NCI-H1694 treated with DMSO at 0.1 percent for 48 hours (cell line): ENCODE results near the gene OPTN.
A peak's percentile ranks its signal among the peaks of the same experiment; 100 is the strongest.
"Not testable (repeated sequence)": the region's sequence is repeated elsewhere in the genome, so short reads cannot be mapped to it uniquely, and the experiment has no call there.

Experiments used
- DNase-seq: peaks from one replicate; lab custom pipeline; 2025; lab: John Stamatoyannopoulos, UW

Gene OPTN

DNA sequence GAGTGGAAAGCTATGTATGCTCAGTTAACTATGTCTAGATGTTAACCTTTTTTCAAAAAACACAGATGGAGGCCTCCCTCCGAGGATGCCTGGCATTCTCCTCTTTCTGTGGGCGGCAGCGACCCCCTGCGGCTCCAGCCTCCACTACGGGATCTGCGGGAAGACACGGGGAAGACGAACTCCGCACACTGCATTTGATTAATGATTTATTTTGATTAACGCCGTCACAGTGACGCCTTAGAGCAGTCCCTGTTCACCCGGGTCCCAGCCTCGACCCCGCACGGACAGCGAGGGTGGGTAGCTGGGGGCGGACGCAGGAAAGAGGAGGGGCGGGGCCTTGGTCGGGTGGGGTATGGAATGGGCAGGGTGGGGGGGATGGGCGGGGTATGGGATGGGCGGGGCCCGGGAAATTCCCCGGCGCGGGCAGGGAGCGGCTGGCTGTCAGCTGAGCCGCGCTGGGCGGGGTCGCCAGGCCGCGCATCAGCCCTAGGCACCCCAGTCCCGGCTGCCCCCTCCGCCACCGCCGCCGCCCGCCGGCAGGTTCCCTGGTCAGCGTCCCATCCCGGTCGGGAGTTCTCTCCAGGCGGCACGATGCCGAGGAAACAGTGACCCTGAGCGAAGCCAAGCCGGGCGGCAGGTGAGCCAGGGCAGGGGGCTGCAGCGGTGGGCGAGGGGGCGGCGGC, at the start of gene OPTN:
OPTN (plus strand) TSS at position 498 of the 683 bp plus-strand sequence. CDS start 8,960 bp downstream, outside the sequence.
- DNase-seq: peak; percentile 78

DNA sequence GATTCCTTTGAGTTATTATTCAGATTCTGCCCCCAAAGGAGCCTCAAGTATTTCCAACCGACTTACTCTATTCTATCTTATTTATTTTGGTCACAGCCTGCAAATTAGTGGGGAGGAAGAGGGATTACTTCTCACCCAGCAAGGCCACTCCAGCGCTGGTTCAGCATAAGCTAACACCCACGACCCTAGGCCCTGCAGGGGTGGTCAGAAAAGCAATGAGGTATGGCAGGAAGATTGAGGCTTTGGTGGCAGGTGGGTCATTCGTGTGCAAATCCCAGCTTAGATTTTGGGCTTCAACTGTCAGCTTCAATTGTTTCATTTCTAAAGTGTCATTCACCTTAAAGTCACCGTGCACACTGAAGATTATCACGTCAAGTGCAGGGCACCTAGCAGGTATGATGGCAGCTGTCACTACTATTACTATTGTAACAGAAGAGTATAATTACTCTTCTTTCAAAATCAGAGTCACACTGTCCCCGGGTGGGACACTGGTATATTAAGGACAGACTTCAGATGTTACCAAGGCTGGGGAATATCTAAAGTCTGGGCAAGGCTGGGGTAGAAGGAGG, 48.8 kb upstream of the OPTN start:
- no peak for DNase-seq

DNA sequence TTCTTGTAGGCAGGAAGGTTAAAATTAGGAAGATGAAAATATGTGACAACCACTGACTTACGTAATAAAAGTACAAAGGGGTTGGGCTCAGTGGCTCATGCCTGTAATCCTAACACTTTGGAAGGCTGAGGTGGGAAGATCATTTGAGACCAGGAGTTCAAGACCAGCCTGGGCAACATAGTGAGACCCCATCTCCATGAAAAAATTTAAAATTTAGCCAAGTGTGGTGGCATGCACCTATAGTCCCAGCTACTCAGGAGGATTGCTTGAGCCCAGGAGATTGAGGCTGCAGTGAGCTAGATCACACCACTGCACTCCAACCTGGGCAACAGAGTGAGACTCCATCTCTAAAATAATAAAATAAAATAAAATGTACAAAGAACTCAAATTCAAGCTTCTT, 46.8 kb upstream of the OPTN start:
- DNase-seq: not testable (repeated sequence)

DNA sequence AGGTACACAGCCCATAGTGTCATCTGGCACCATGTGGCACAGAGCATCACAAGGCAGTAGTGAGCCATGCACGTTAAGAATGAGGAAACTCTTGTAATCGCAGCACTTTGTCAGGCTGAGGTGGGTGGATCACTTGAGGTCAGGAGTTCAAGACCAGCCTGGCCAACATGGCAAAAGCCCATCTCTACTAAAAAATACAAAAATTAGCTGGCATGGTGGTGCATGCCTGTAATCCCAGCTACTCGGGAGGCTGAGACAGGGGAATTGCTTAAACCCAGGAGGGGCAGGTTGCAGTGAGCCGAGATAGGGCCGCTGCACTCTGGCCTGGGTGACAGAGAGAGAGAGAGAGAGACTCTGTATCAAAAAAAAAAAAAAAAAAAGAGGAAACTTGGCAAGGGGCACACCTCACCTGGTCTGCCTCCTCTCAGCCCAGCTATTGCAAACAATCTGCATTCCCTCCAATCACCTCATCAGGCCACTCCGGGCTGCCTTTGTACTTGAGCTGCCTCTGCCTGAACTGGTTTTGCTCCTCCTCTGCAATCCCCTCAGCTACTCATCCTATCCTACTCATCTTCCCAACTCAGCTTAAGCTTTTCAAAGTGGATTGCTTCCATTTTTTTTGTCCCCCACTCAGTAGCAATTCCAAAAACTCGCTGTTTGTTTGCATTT, 46.0 kb upstream of the OPTN start:
- no peak for DNase-seq

DNA sequence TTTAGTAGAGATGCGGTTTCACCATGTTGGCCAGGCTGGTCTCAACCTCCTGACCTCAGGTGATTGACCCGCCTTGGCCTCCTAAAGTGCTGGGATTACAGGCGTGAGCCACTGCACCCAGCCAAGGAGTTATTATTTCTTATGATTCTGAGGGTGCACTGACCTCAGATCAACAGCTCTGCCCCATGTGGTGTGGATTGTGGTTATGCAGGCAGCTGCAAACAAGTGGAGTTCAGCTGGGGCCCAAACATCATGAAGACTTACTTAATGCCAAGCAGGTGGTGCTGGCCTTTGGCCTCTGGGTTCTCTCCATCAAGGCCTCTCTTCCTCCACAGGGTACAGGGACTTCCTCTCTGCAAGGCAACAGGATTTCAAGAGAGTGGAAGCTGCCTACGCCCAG, 45.1 kb upstream of the OPTN start:
- DNase-seq: no peak

DNA sequence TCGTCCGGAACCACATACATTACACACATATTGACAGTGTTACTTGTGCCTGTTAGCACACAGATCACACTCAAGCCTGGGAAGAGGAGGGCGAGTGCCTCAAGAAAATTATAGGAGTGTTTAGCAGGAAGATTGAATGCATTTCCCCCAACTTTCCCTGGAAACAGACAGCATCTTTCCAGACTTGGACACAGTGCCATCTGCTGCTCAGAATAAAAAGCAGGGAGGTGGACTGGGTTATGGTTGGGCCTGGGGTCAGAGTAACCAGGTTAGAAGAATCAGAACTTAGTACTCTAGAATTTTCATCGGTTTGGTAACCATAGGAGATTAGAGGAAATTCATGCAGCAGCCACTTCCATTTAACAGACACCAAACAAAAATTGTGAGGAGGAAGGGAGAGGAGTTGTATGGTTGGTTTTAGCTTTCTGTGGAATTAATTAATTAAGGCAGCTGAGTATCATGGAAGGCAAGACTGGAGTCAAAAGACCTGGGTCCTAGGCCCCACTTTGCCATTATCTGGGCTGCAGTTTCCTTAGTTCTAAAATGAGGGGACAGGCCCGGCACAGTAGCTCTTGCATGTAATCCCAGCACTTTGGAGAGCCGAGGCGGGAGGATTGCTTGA, 43.4 kb upstream of the OPTN start:
- DNase-seq: no peak

DNA sequence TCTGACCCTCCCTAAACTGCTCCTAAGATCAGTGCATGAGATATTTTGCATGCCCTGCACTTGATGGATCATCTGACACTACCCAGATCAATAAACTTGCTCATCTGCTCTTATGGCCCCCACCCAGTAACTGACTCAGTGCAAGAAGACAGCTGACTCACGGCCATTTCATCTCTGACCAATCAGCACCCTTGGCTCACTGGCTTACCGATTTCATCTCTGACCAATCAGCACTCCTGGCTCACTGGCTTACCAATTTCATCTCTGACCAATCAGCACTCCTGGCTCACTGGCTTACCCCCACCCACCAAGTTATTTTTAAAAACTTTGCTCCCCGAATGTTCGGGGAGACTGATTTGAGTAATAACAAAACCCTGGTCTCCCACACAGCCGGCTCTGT, 37.2 kb upstream of the OPTN start:
- DNase-seq: no peak

DNA sequence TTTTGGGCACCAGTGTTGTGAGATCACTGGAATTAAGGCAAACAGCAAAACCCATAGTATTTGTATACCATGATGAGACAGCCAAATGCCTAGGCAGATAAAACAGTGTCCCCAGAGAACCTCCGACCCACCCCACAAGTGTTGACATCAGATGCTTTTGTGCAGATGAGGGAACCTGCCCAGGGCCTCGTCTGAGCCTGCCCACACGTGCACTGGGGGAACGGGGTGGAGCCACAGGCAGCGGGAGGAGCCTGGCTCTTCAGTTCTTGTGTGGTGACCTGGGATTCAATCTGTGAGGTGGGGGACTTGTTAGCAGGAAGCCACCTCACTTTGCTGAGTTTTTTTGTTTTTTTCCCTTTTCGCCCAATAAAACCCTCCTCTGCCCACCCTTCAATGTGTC, 33.4 kb upstream of the OPTN start:
- no peak for DNase-seq

DNA sequence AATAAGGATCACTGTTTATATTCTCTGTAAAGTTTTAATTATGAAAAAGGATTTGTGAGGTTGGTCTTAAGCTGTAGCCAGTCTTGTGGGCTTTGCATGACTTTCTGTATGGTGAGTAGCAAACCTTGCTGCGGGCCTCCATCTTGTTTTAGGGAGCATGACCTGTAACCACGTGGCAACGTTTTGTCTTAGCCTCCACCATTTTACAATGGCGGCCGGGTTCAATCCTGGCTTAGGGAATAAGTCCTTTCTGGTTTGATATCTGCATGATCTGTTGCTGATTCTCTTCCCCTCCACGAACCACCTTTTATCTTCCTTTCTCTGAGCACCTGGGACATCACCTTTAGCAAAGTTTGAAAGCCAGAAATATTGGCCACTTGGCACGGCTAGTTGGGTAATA, 32.5 kb upstream of the OPTN start:
- no peak for DNase-seq

DNA sequence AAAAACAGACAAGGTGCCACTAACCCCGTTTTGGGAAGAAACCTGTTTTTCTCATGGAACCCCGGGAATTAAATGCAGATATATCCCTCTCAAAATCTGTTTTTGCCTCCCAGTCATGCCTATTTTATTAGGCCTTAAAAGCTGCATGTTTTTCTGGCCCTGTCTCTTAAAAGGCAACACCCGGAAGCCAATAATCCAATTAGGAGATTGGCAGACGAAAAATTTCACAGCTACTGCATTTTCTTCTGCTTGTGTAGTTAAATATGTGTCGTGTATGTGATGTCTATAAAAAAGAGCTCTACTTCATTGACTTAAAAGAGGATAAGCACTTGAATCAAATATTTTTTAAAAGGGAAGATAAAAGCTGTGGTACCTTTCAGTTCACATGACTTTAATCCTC, 31.9 kb upstream of the OPTN start:
- DNase-seq: no peak

DNA sequence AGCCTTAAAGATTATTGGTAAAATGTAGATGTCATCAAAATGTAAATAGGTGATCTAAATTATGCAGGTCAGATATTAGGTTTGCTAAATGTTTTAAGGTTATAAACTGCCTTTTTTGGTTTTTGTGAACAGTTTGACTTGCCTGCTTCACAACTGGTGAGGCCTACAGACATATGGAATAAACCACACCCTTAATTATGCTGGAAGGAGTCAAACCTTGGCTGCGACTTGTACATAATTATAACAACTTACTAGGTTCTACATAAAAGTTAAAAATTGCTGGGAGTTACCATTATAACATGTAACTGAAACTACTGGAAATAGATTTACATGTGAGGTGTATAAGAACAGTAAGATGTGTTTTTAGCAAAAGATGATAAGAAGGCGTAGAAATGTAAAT, 31.5 kb upstream of the OPTN start:
- DNase-seq: no peak

DNA sequence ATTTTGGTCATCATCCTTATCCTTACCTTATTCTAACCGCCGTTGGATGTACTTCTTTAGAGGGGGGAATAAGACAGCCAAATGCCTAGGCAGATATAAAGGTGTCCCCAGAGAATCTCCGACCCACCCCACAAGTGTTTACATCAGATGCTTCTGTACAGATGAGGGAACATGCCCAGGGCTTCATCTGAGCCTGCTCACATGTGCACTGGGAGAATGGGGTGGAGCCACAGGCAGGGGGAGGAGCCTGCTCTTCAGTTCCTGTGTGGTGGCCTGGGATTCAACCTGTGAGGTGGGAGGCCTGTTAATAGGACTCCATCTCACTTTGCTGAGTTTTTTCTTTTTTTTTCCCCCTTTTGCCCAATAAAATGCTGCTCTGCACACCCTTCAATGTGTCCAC, 27.6 kb upstream of the OPTN start:
- no peak for DNase-seq

DNA sequence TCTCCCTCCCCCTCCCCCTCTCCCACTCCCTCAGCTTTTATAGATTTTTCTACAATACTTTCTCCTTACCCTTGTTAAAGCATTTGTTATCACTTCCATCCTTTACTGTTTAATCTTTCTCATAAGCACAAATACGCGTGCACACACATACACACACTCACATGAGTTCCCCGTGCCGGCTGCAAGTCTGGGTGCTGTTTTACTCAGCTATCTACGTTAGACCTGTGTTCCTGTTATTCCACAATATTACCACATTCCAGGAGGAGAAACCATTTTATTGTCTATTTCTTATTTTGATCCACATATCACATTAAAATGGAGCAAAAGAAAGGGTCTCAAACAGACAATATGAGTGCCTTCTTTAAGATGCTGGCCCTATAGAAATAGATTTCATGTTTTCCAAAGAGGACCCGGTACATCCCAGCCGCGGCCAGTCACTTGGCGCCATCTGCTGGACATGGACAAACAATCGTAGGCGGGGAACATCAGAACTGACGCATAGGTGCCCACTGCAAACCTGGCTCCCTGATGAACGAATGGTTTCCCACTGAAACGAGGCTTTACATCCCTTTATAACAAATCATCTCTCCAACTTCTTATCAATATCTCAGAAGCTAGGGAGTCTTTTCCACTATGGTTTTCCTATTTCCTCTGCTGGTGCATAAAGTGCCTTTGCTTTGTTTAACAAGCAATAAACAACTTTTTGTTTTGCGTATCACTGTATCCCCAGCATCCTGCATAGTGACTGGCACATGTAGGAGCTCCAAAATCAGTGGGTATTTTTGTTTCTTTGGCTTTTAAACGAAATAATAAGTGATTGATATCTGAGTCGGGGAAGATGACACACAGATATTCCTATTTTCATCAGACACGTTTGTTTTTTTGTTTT, 25.2 kb upstream of the OPTN start:
- DNase-seq: peak; percentile 45

DNA sequence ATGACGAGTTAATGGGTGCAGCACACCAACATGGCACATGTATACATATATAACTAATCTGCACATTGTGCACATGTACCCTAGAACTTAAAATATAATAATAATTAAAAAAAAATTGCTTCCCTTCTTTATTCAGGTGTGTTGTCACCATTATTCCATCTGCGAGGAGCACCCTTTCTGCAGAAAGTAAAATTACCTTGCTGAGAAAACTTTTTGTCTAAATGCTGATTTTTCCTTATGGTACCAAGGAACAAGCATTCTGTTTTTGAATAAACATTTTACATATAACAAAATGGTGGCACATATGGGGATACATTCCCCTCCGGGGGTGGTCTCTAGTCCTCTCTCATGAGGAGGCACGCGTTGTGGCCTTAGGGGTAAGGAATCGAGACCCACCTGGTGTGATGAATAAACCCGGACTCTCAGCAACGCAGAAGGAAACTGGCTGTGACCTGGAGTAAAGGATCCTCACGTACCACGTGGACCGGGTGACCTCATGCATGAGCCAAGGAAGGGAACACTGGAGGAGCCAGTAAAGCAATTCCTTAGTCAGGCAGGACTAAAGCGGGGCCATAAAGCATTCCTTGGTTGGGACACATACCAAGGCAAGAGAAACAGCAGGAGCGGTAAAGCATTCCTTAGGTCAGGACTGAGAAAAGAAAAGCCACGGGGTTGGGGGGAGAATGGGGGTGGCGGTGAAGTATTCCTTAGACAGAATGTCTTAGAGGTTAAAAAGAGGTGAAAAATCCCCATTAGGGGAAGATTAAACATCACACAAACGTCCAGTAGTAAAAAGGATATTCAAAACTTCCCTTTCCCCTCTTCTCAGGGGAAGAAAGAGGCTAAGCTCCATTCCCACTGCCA, 20.8 kb upstream of the OPTN start:
- DNase-seq: no peak

DNA sequence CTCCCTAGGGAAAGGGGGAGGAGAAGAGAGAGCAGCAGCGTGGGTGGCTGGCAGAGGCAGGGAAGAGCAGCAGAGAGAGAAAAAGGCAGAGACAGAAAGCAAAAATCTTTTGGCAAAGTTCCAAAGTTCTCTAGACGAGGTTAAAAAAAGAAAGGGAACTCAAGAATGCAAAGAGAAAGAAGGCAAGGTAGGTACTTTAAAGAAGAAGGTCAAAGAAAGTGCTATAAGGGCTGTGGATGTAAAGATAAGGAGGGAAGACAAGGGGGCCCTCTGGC, 20.2 kb upstream of the OPTN start:
- no peak for DNase-seq

DNA sequence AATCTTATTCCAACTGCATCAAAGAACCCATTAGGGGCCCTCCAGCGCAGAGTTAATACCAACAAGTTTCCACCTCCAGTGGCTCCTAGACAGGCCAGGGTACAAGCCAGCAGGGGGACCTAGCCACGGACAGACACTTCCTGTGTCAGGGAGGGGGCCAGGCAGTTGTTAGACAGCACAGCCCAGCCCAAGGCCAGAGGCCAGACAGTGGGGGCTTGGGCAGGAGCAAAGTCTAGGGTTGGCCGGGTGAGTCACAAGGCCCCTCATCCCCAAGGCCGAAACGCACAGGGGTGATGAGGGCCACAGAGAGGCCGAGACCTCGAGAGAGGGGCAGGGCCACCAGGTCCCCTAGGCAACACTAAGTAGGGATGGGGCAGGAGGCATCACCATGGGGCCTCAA, 19.3 kb upstream of the OPTN start:
- no peak for DNase-seq

DNA sequence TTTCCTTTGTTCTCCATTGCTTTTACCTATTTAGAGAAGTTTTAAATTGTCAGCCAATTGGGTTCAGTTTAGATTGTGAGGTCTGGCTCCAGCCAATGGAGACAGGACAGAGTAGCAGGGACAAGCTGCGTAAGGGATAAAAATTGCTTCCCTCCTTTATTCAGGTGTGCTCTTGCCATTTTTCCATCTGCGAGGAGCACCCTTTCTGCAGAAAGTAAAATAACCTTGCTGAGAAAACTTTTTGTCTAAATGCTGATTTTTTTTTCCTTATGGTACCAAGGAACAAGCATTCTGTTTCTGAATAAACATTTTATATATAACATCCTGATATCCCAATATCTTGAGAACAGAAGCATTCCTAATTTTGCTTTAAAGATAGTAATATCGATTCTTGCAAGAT, 16.3 kb upstream of the OPTN start:
- DNase-seq: not testable (repeated sequence)

DNA sequence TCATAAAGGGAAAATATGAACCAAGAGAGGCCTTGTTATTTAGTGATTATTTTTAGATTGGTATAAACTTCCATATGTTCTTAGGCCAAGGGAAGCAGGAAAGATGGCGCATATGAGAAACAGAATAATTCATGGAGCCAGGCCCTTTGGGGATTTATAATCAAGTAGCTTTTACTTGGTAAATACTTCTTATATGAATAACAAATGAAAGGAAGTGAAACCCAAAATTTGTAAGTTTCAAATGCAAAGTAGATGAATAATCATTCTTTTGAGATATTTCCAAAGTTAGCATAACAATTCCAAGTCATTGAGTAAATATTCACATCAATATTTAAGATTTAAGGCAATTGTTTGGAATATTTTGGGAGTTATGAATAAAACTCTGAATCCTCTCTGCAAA, 13.9 kb upstream of the OPTN start:
- DNase-seq: no peak

DNA sequence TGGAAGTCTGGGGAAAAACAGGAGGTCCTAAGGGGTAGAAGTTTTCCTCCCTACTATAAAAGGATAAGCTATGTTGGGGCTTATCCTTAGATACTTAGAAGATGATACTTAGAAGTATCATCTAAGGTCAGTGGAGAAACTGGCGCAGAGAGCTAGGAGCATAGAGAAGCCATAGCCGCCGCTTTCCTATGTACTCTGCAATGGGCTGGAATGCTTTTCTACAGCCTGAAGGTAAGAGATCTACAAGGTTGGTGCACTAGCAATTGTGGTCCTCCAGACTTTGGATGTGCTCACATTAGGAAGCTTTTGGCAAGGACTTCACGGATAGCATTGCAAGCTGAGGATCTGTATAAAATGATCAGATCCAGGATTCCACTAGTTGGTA, 12.4 kb upstream of the OPTN start:
- no peak for DNase-seq

DNA sequence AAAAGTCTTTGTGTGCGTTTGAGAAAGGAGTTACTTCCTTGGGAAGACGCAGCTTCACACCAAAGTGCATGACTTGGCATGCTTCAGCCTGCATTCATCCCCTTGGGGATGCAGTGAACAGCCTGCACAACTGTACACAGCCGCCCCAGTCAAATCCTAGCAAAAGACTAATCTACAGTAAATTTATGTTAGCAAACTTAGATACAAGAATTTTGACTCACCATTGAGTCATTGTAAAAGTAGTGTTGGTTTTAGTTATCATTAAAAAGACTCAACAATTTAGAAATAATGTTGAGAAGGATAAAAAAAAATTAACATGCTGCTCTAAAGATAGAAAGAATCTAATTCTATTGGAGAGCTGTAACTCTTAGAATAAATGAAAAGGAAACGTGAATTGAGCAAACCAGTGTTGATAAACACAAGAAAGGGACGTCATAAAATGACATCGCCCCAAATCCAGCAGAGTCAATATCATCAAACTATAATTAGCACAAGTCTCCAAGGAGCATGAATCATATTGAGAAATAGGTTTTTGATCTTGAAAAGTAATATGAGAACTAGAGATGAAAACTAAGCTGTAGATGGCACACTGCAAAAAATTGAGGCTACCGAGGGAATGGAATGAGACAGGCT, 11.9 kb upstream of the OPTN start:
- DNase-seq: no peak

DNA sequence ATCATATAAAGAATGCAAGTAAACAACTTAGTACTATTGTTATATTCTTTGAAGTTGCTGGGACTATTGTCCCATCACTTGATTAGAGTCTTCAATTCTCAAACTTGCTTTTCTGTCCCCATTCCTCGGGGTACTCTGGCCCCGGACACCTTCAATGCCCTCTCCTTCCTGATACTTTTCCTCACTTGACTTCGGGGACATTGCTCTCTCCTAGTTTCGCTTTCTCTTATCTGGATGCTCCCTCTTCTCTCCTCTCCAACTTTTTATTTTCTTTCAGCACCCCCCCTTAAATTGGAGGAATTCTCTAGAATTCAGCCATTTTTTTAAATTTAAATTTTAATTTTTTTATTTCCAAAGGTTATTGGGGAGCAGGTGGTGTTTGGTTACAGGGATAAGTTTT, 10.6 kb upstream of the OPTN start:
- DNase-seq: no peak
